ENCODE data around the gene ARFGEF2. TPM values are rescaled to one million over a fixed set of nuclear protein-coding genes. Genes with fewer than 3 reads are reported as not detected.
"Not testable (repeated sequence)": the region's sequence is repeated elsewhere in the genome, so short reads cannot be mapped to it uniquely, and the experiment has no call there.

Gene ARFGEF2
- total RNA-seq, 6 experiments from 2014 or later = 23.4 to 30.0 (median 26.9) TPM

DNA sequence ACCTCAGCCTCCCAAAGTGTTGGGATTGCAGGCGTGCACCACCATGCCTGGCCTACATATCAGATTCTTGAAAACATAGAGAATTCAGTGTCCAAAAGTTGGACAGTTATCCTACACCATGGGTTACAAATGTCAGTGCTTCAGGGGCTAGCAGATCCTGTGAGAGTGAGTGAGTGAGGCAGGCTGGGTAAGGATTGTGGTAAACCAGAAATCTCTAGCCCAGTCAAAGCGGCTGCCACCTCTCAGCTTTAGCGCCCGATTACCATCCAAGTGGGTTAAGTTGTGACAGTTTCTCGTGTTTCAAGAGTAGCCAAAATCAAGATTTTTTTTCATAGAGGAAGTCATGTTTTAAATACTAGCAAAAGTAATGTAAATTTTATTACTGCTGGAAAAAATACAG lies 102.7 kb downstream of the ARFGEF2 start:
- ATAC-seq = no peak
- Histone ChIP-seq H3K27ac (no peak overlapping the region), H3K9me3 (no peaks in the 10 kb centered on the region), H3K27me3 (no peaks in the 10 kb centered on the region), H3K36me3 (peaks cover 0 to 80% (median 25%) of the 10 kb centered on the region in 4 donors), H3K4me1 (no peaks in the 10 kb centered on the region), H3K4me3 (no peak overlapping the region)
- no peak for DNase-seq
- WGBS (ENCODE audit: insufficient coverage, low coverage, low lambda C conversion rate, missing lambda C conversion rate) = 90% methylated on average over 4 of the region's 5 CpGs
- intact Hi-C loops (cut with DNase I) = no loop called here
- TF ChIP-seq, protein P1, sequence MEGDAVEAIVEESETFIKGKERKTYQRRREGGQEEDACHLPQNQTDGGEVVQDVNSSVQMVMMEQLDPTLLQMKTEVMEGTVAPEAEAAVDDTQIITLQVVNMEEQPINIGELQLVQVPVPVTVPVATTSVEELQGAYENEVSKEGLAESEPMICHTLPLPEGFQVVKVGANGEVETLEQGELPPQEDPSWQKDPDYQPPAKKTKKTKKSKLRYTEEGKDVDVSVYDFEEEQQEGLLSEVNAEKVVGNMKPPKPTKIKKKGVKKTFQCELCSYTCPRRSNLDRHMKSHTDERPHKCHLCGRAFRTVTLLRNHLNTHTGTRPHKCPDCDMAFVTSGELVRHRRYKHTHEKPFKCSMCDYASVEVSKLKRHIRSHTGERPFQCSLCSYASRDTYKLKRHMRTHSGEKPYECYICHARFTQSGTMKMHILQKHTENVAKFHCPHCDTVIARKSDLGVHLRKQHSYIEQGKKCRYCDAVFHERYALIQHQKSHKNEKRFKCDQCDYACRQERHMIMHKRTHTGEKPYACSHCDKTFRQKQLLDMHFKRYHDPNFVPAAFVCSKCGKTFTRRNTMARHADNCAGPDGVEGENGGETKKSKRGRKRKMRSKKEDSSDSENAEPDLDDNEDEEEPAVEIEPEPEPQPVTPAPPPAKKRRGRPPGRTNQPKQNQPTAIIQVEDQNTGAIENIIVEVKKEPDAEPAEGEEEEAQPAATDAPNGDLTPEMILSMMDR (IDR thresholded peaks at IDR 0.05) = no peak
- no peak for TF ChIP-seq POLR2A (IDR thresholded peaks at IDR 0.05)

DNA sequence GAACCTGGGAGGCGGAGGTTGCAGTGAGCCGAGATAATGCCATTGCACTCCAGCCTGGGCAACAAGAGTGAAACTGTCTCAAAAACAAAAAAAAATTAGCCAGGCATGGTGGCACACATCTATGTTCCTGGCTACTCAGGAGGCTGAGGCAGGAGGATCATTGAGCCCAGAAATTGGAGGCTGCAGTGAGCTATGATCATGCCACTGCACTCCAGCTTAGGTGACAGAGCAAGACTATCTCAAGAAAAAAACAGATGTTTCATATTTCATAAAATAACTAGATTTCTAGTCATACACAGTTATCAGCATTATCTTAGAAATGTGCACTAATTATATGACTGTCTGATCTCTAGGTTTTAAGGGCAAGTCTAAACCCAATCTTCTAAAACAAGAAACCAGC lies 106.7 kb downstream of the ARFGEF2 start:
- ATAC-seq; H3K27me3 ChIP-seq; intact Hi-C loops (cut with DNase I); H3K4me3 ChIP-seq; H3K27ac ChIP-seq; H3K4me1 ChIP-seq; DNase-seq; H3K9me3 ChIP-seq: not testable (repeated sequence)
- peaks cover 0 to 69% (median 28%) of the 10 kb centered on the region in 4 donors for H3K36me3 ChIP-seq
- 92% methylated on average over 2 of the region's 2 CpGs for WGBS (ENCODE audit: insufficient coverage, low coverage, low lambda C conversion rate, missing lambda C conversion rate)

DNA sequence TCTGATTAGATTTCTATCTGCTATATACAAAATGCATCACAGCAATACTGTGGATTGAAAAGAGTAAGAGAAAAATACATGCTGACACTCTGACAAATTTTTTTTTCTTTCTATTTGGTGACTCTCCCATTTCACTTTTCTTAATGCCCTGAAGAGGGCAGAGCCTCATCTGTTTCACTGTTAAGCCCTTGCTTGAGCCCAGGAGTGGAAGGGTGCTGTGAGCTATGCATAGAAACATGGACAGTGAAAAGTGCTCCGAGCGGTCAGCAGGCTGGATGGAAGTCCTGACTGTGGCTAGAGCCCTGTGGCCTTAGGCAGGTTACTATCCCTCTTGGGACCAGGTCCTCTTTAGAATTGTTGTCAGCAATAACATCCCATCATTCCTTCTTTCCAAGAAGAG lies 107.2 kb downstream of the ARFGEF2 start:
- no peaks in the 10 kb centered on the region for H3K9me3 ChIP-seq
- no peak for TF ChIP-seq POLR2A (IDR thresholded peaks at IDR 0.05)
- TF ChIP-seq, protein P1 (IDR thresholded peaks at IDR 0.05) = peak in 2 of 4 donors; percentile 26 to 32
- no peak overlapping the region for H3K4me3 ChIP-seq
- H3K36me3 ChIP-seq = peaks cover 0 to 71% (median 30%) of the 10 kb centered on the region in 4 donors
- DNase-seq (no peak), ATAC-seq (peak in 3 of 4 donors; percentile 31 to 40 (median 33))
- H3K27me3 ChIP-seq = no peaks in the 10 kb centered on the region
- no peaks in the 10 kb centered on the region for H3K4me1 ChIP-seq
- intact Hi-C loops (cut with DNase I) = no loop called here
- no CpG with 5 or more reads among the region's 2 CpGs for WGBS (ENCODE audit: insufficient coverage, low coverage, low lambda C conversion rate, missing lambda C conversion rate)
- no peak overlapping the region for H3K27ac ChIP-seq

DNA sequence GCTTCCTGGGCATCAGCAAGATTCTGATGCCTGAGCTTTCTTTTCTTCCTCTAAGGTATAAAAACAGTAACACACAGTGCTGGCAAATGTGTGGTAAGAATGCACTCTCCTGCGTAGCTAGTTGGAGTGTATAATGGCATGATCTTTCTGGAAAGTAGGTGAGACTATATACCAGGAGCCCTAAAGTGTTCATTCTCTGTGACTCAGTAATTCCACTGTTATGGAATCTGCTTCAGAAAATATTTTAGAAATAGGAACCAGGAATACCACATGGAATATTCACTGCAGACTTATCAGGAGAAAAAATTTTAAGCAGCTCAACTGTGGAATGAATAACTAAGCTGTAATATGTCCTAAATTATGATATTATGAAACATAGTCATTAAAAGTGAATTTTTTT lies 107.7 kb downstream of the ARFGEF2 start:
- no peak overlapping the region for H3K4me3 ChIP-seq
- no peaks in the 10 kb centered on the region for H3K4me1 ChIP-seq
- WGBS (ENCODE audit: insufficient coverage, low coverage, low lambda C conversion rate, missing lambda C conversion rate) = 100% methylated on average over 1 of the region's 1 CpG

DNA sequence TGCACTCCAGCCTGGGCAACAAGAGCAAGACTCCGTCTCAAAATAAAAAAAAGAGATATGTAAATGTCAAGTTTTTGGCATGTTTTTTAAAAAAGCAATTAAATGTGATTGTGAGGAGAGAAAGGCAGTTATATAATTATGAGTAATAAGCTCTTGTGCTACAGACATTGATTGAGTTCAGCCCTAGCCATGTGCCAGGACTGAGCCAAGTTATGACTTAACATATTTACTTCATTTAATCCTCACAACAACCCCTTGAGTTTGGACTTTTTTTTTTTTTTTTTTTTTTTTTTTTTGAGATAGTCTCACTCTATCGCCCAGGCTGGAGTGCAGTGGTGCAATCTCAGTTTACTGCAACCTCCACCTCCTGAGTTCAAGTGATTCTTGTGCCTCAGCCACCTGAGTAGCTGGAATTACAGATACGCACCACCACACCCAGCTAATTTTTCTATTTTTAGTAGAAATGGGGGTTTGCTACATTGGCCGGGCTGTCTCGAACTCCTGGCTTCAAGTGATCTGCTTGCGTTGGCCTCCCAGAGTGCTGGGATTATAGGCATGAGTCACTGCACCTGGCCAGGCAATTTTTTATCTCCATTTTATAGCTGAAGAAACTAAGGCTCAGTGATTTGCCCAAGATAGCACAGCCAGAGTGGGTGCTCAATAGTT lies 109.6 kb downstream of the ARFGEF2 start:
- peaks cover 0 to 75% (median 21%) of the 10 kb centered on the region in 4 donors for H3K36me3 ChIP-seq
- intact Hi-C loops (cut with DNase I) = no loop called here
- H3K27me3 ChIP-seq = no peaks in the 10 kb centered on the region
- no peak overlapping the region for H3K4me3 ChIP-seq
- TF ChIP-seq POLR2A (IDR thresholded peaks at IDR 0.05) = no peak
- TF ChIP-seq, protein P1 (IDR thresholded peaks at IDR 0.05) = no peak
- WGBS (ENCODE audit: insufficient coverage, low coverage, low lambda C conversion rate, missing lambda C conversion rate) = 86% methylated on average over 4 of the region's 6 CpGs
- ATAC-seq = no peak
- DNase-seq = no peak
- H3K9me3 ChIP-seq = no peaks in the 10 kb centered on the region
- no peaks in the 10 kb centered on the region for H3K4me1 ChIP-seq
- H3K27ac ChIP-seq = no peak overlapping the region

More for the DNA sequence above, 107.7 kb downstream of the ARFGEF2 start:
- DNase-seq = no peak
- TF ChIP-seq, protein P1 (IDR thresholded peaks at IDR 0.05) = no peak
- TF ChIP-seq POLR2A (IDR thresholded peaks at IDR 0.05) = no peak
- intact Hi-C loops (cut with DNase I) = no loop called here
- peaks cover 0 to 70% (median 28%) of the 10 kb centered on the region in 4 donors for H3K36me3 ChIP-seq
- H3K27ac ChIP-seq = no peak overlapping the region
- H3K9me3 ChIP-seq = no peaks in the 10 kb centered on the region
- H3K27me3 ChIP-seq = no peaks in the 10 kb centered on the region
- ATAC-seq = no peak
